OCI-LY7 (cell line): Measurements from ENCODE around the gene TRAIP.

Experiments used
- EZH2phosphoT487 ChIP-seq: fragments of 200-600 bp; sonication (generic); IDR thresholded peaks from 2 replicates; pipeline ENCODE4 v1.6.1; 2018; ENCODE audit warnings: low read depth, borderline replicate concordance, mild to moderate bottlenecking, mixed run types, antibody characterized with exemption, low read length, moderate library complexity, mixed read lengths
- TF ChIP-seq, protein P1 (sequence below): fragments of 200-600 bp; sonication (generic); conservative IDR thresholded peaks from 2 replicates; pipeline ENCODE4 v1.5.1; 2014; ENCODE audit warnings: mild to moderate bottlenecking, antibody characterized with exemption, low read length, moderate library complexity, mixed read lengths

DNA sequence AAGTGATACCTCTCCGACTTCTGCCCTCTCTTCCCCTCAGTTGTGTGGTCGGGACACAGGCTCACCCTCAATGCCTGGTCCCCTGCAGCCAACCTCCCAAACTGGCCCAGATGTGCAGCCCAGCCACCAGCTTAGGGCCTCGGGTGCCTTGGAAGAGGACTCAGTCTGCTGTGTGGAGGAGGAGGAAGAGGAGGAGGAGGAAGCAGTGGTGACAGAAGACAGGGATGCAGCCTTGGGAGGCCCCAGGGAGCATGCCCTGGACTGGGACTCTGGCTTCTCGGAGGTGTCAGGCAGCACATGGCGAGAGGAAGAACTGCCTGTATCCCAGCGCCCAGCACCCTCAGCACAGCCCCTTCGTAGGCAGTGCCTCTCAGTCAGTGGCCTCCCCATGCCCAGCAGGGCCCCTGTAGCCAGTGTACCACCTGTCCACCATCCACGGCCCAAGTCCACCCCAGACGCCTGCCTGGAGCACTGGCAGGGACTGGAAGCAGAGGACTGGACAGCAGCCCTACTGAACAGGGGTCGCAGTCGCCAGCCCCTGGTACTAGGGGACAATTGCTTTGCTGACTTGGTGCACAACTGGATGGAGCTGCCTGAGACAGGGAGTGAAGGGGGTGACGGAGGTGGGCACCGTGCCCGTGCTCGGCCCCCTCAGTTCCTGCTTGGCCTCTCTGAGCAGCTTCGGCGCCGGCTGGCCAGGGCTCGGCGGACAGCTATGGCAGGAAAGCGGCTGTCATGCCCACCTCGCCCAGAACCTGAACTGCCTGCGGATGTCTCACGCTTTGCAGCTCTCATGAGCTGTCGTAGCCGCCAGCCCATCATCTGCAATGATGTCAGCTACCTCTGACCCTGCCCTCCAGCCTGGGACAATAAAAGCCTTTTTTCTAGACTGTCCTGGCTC is 52.0 kb downstream of the TRAIP start:
- TF ChIP-seq, protein P1, sequence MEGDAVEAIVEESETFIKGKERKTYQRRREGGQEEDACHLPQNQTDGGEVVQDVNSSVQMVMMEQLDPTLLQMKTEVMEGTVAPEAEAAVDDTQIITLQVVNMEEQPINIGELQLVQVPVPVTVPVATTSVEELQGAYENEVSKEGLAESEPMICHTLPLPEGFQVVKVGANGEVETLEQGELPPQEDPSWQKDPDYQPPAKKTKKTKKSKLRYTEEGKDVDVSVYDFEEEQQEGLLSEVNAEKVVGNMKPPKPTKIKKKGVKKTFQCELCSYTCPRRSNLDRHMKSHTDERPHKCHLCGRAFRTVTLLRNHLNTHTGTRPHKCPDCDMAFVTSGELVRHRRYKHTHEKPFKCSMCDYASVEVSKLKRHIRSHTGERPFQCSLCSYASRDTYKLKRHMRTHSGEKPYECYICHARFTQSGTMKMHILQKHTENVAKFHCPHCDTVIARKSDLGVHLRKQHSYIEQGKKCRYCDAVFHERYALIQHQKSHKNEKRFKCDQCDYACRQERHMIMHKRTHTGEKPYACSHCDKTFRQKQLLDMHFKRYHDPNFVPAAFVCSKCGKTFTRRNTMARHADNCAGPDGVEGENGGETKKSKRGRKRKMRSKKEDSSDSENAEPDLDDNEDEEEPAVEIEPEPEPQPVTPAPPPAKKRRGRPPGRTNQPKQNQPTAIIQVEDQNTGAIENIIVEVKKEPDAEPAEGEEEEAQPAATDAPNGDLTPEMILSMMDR: 0 out of 2 replicates have a peak, but pooled peaks have one; percentile 2
- no peak for TF ChIP-seq EZH2phosphoT487
